Thyroid gland (tissue), 4 donors: ENCODE measurements around the gene STRBP. TPM values are rescaled to one million over a fixed set of nuclear protein-coding genes. Genes with fewer than 3 reads are reported as not detected.

Experiments used
- DNase-seq, 2 donors: peaks; one replicate each; pipeline ENCODE4 v3.0.0-alpha.2; 2019
- H3K27ac ChIP-seq, 3 donors: fragments of 200-600 bp; sonication (generic); 1 replicate in 2 of 3; 2 replicates in 1 of 3; pipeline ENCODE4 v1.5.1; 2016 to 2019; ENCODE audit warnings: mild to moderate bottlenecking in 1 of 3, moderate library complexity in 1 of 3
- H3K27me3 ChIP-seq: fragments of 200-600 bp; sonication (generic); one replicate; pipeline ENCODE4 v1.5.1; 2019
- H3K36me3 ChIP-seq, 2 donors: fragments of 200-600 bp; sonication (generic); one replicate each; pipeline ENCODE4 v1.5.1; 2016 to 2019
- H3K4me1 ChIP-seq, 2 donors: fragments of 200-600 bp; sonication (generic); one replicate each; pipeline ENCODE4 v1.5.1; 2017 to 2019
- H3K4me3 ChIP-seq, 3 donors: fragments of 200-600 bp; sonication (generic); replicated peaks in 1 of 3; 1 replicate in 2 of 3; 2 replicates in 1 of 3; pipeline ENCODE4 v1.5.1; 2016; ENCODE audit warnings: mild to moderate bottlenecking in 1 of 3
- H3K9me3 ChIP-seq: fragments of 200-600 bp; sonication (generic); one replicate; pipeline ENCODE4 v1.5.1; 2017
- POLR2A ChIP-seq, 2 donors: fragments of 450-650 bp; IDR thresholded peaks; one replicate each; pipeline ENCODE4 v1.6.1; 2017; ENCODE audit warnings: antibody characterized with exemption in 2 of 2, mild to moderate bottlenecking in 2 of 2, moderate library complexity in 1 of 2
- WGBS, 2 donors: methylation state at CpG; one replicate each; pipeline ENCODE4 v1.1.5; 2017; 5-methylcytosine and 5-hydroxymethylcytosine counted together
- intact Hi-C: fragments of 100-400 bp; cut with DNase I; formaldehyde crosslinking; loops from one replicate; pipeline ENCODE4 v1.15.1; 2023
- total RNA-seq, 4 donors: library from RNA; depleted of rRNA; stranded (reverse); fragments of >200 nt; gene quantifications; one replicate each; pipeline ENCODE4 v1.2.3, GENCODE V29; 2016
- TF ChIP-seq, protein P1 (sequence below), 6 experiments: fragments of 200-600 bp in 3 of 6; fragments of 450-650 bp in 3 of 6; sonication (generic) in 3 of 6; IDR thresholded peaks; one replicate each; pipeline ENCODE4 v1.5.1; 2016 to 2019; ENCODE audit warnings: antibody characterized with exemption in 6 of 6, mild to moderate bottlenecking in 2 of 6, inconsistent platforms in 1 of 6, moderate library complexity in 1 of 6

The STRBP gene
- total RNA-seq, 4 donors from 2014 or later = 29.3 to 52.2 (median 43.9) TPM

- WGBS, 2 donors = 83 to 87% methylated on average over 4 of the region's 4 CpGs
- intact Hi-C loops = no loop called here
- DNase-seq = no peak
- TF ChIP-seq POLR2A (IDR thresholded peaks at IDR 0.05) = no peak
- TF ChIP-seq, protein P1, sequence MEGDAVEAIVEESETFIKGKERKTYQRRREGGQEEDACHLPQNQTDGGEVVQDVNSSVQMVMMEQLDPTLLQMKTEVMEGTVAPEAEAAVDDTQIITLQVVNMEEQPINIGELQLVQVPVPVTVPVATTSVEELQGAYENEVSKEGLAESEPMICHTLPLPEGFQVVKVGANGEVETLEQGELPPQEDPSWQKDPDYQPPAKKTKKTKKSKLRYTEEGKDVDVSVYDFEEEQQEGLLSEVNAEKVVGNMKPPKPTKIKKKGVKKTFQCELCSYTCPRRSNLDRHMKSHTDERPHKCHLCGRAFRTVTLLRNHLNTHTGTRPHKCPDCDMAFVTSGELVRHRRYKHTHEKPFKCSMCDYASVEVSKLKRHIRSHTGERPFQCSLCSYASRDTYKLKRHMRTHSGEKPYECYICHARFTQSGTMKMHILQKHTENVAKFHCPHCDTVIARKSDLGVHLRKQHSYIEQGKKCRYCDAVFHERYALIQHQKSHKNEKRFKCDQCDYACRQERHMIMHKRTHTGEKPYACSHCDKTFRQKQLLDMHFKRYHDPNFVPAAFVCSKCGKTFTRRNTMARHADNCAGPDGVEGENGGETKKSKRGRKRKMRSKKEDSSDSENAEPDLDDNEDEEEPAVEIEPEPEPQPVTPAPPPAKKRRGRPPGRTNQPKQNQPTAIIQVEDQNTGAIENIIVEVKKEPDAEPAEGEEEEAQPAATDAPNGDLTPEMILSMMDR (IDR thresholded peaks at IDR 0.05) = no peak
- Histone ChIP-seq H3K4me1 (no peaks in the 10 kb centered on the region), H3K36me3 (no peaks in the 10 kb centered on the region), H3K9me3 (no peaks in the 10 kb centered on the region), H3K27me3 (no peaks in the 10 kb centered on the region), H3K4me3 (no peak overlapping the region), H3K27ac (no peak overlapping the region)
These were observed 44.0 kb upstream of the STRBP start for GRCh38 chr9:123312306-123312877.

DNA sequence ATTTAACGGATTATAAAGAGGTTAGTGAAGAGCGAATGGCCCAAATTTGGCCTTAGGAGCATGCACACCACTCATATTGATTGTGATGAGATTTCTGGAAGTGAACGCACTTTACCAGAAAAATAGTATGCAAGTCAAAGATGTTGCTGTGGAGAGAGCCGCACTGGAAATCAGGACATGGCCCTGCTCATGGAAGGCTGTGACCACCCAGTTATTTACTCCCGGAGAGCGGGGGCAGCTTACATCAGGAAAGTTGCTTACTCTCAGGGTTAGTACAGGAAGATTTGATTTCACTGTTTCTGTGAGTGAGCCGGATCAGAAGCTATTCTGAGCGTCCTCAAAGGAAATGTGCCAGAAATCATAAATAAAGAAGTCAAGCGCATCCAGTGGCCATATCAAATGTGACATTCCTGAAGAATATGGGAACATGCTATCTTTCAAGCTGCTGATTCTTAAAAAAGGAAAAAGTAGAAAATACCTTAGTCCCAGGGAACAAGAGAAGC is 42.9 kb upstream of the STRBP start:
- Histone ChIP-seq H3K27me3 (no peaks in the 10 kb centered on the region), H3K9me3 (no peaks in the 10 kb centered on the region), H3K27ac (no peak overlapping the region), H3K4me1 (no peaks in the 10 kb centered on the region), H3K4me3 (no peak overlapping the region), H3K36me3 (no peaks in the 10 kb centered on the region)
- WGBS, 2 donors = 70 to 79% methylated on average over 9 of the region's 9 CpGs
- TF ChIP-seq, protein P1 (IDR thresholded peaks at IDR 0.05) = no peak
- no peak for TF ChIP-seq POLR2A (IDR thresholded peaks at IDR 0.05)
- no peak for DNase-seq
- intact Hi-C loops = no loop called here

- H3K9me3 ChIP-seq = no peaks in the 10 kb centered on the region
- H3K36me3 ChIP-seq = no peaks in the 10 kb centered on the region
- intact Hi-C loops = no loop called here
- H3K27ac ChIP-seq = no peak overlapping the region
- H3K27me3 ChIP-seq = no peaks in the 10 kb centered on the region
- TF ChIP-seq, protein P1 (IDR thresholded peaks at IDR 0.05) = no peak
- no peak for TF ChIP-seq POLR2A (IDR thresholded peaks at IDR 0.05)
- no peaks in the 10 kb centered on the region for H3K4me1 ChIP-seq
- WGBS, 2 donors = 62 to 78% methylated on average over 4 of the region's 4 CpGs
- DNase-seq = no peak
- no peak overlapping the region for H3K4me3 ChIP-seq
These were observed 42.3 kb upstream of the STRBP start for GRCh38 chr9:123310551-123311249.

DNA sequence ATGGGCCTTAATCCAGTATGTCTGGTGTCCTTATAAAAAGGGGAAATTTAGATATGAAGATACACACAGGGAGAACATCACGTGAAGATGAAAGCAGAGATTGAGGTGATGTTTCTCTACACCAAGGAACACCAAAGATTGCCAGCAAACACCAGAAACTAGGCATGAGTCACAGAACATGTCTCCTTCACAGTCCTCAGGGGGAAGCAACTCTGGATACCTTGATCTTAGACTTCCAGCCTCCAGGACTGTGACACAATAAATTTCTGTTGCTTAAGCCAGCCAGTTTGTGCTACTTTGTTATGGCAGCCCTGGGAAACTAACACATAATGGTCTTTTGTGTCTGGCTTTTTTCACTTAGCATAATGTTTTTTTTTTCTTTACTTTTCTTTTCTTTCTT is 41.2 kb upstream of the STRBP start:
- 80 to 97% methylated on average over 1 of the region's 1 CpG for WGBS, 2 donors
- no peaks in the 10 kb centered on the region for H3K9me3 ChIP-seq
- DNase-seq = no peak
- H3K4me1 ChIP-seq = no peaks in the 10 kb centered on the region
- H3K27me3 ChIP-seq = no peaks in the 10 kb centered on the region
- no peak overlapping the region for H3K4me3 ChIP-seq
- H3K36me3 ChIP-seq = no peaks in the 10 kb centered on the region
- H3K27ac ChIP-seq = no peak overlapping the region
- intact Hi-C loops = no loop called here
- no peak for TF ChIP-seq POLR2A (IDR thresholded peaks at IDR 0.05)
- TF ChIP-seq, protein P1 (IDR thresholded peaks at IDR 0.05) = no peak

DNA sequence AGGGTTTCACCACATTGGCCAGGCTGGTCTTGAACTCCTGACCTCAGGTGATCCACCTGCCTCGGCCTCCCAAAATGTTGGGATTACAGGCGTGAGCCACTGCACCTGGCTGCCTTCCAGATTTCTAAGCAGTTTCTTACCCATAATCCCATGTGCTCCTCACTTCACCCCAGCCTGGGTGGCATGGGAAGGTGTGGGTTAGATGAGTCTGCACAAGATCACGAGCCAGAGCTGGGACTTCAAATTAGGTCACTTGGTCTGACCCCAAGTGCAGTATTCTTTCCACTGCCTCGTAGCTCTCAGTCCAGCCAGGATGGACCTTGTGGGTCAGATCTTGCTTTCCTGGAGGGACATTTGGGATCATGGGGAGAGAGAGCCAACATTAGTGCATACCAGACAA is 37.5 kb upstream of the STRBP start:
- Histone ChIP-seq H3K4me3 (no peak overlapping the region), H3K27ac (no peak overlapping the region), H3K9me3 (no peaks in the 10 kb centered on the region), H3K4me1 (no peaks in the 10 kb centered on the region), H3K27me3 (no peaks in the 10 kb centered on the region), H3K36me3 (no peaks in the 10 kb centered on the region)
- 61 to 73% methylated on average over 4 of the region's 4 CpGs for WGBS, 2 donors
- TF ChIP-seq, protein P1 (IDR thresholded peaks at IDR 0.05) = no peak
- no peak for TF ChIP-seq POLR2A (IDR thresholded peaks at IDR 0.05)
- DNase-seq = no peak
- intact Hi-C loops = no loop called here
